Stomach (tissue), 4 donors: ENCODE measurements around the gene SMAD3.

Source experiments
- POLR2AphosphoS5 ChIP-seq, 3 donors: sonication (generic); formaldehyde crosslinking; IDR thresholded peaks; one replicate each; pipeline ENCODE4 v1.6.1; 2016; ENCODE audit warnings: antibody characterized with exemption in 3 of 3
- TF ChIP-seq, protein P1 (sequence below), 7 experiments: fragments of 450-650 bp in 4 of 7; fragments of 200-600 bp in 3 of 7; sonication (generic) in 3 of 7; IDR thresholded peaks; one replicate each; pipeline ENCODE4 v1.5.1; 2016 to 2019; ENCODE audit warnings: antibody characterized with exemption in 7 of 7, control low read depth in 2 of 7, mild to moderate bottlenecking in 1 of 7

DNA sequence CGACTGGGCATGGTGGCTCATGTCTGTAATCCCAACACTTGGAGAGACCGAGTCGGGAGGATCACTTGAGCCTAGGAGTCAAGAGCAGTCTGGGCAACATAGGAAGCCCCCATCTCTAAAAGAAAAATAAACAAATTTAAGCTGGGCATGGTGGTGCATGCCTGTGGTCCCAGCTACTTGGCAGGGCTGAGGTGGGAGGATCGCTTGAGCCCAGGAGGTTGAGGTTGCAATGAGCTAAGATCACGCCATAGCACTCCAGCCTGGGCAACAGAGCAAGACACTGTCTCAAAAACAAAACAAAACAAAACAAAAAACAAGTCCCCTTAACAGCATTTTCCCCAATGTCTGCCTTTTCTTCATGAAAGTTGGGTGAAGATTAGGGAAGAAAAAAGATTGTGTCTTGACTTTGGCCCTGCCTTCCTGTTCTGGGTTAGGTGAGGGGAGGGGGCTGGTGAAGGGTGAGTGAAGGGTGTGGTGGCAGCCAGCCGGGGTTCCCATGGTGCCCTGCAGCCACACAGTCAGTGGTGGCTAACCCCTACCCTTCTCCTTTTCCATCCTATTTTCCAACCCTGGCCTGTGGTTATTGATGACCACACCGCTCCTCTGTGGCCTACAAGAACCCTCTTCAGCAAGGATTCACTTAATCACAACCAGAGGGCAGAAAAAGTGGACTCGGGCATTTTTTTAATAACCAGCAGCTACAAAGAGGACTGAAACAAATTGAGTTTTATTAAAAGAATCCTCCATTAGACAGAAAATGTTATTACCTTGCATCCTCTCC, 28.4 kb upstream of the SMAD3 start:
- TF ChIP-seq, protein P1, sequence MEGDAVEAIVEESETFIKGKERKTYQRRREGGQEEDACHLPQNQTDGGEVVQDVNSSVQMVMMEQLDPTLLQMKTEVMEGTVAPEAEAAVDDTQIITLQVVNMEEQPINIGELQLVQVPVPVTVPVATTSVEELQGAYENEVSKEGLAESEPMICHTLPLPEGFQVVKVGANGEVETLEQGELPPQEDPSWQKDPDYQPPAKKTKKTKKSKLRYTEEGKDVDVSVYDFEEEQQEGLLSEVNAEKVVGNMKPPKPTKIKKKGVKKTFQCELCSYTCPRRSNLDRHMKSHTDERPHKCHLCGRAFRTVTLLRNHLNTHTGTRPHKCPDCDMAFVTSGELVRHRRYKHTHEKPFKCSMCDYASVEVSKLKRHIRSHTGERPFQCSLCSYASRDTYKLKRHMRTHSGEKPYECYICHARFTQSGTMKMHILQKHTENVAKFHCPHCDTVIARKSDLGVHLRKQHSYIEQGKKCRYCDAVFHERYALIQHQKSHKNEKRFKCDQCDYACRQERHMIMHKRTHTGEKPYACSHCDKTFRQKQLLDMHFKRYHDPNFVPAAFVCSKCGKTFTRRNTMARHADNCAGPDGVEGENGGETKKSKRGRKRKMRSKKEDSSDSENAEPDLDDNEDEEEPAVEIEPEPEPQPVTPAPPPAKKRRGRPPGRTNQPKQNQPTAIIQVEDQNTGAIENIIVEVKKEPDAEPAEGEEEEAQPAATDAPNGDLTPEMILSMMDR (IDR thresholded peaks at IDR 0.05): no peak
- TF ChIP-seq POLR2AphosphoS5 (IDR thresholded peaks at IDR 0.05): no peak
